HG03060 (cell line): ENCODE results near the gene ROCK2.

Experiments used
- ATAC-seq: cut with Tn5 transposase; IDR thresholded peaks from one replicate; pipeline ENCODE4 v1.9.1; 2021; ENCODE audit warnings: low read depth, moderate number of reproducible peaks; ENCODE audit not compliant: unreplicated experiment

ROCK2 gene

GRCh38 chr2:11314487-11314886, 29.9 kb downstream of the ROCK2 start:
- ATAC-seq = no peak

- ATAC-seq = no peak
Observed at GRCh38 chr2:11312770-11313471, 31.5 kb downstream of the ROCK2 start.

GRCh38 chr2:11311543-11311942, 32.9 kb downstream of the ROCK2 start:
- no peak for ATAC-seq

GRCh38 chr2:11310212-11310611, 34.2 kb downstream of the ROCK2 start:
- no peak for ATAC-seq

- no peak for ATAC-seq
Observed at GRCh38 chr2:11309706-11310105, 34.7 kb downstream of the ROCK2 start.

GRCh38 chr2:11307764-11308415, 36.5 kb downstream of the ROCK2 start:
- no peak for ATAC-seq

GRCh38 chr2:11305958-11306357, 38.5 kb downstream of the ROCK2 start:
- no peak for ATAC-seq

- ATAC-seq = no peak
Observed at GRCh38 chr2:11305338-11305737, 39.1 kb downstream of the ROCK2 start.

- no peak for ATAC-seq
Observed at GRCh38 chr2:11304476-11304875, 40.0 kb downstream of the ROCK2 start.

- ATAC-seq = no peak
Observed at GRCh38 chr2:11303290-11304013, 41.0 kb downstream of the ROCK2 start.

GRCh38 chr2:11299439-11299838, 45.0 kb downstream of the ROCK2 start:
- ATAC-seq = no peak

GRCh38 chr2:11298592-11298991, 45.8 kb downstream of the ROCK2 start:
- ATAC-seq = no peak

GRCh38 chr2:11296401-11296800, 48.0 kb downstream of the ROCK2 start:
- no peak for ATAC-seq

- ATAC-seq = no peak
Observed at GRCh38 chr2:11292464-11293255, 51.8 kb downstream of the ROCK2 start.

GRCh38 chr2:11290713-11291112, 53.7 kb downstream of the ROCK2 start:
- ATAC-seq = no peak

- no peak for ATAC-seq
Observed at GRCh38 chr2:11290211-11290610, 54.2 kb downstream of the ROCK2 start.

- ATAC-seq = no peak
Observed at GRCh38 chr2:11288431-11288830, 56.0 kb downstream of the ROCK2 start.

GRCh38 chr2:11286749-11287148, 57.7 kb downstream of the ROCK2 start:
- no peak for ATAC-seq

- ATAC-seq = no peak
Observed at GRCh38 chr2:11286323-11286722, 58.1 kb downstream of the ROCK2 start.

- ATAC-seq = no peak
Observed at GRCh38 chr2:11285499-11285898, 58.9 kb downstream of the ROCK2 start.

GRCh38 chr2:11281186-11281585, 63.2 kb downstream of the ROCK2 start:
- no peak for ATAC-seq
